C4-2B (cell line): ENCODE results near the gene FZD1.

Source experiments
- CTCF ChIP-seq: fragments of 450-650 bp; conservative IDR thresholded peaks from 2 replicates; pipeline ENCODE4 v1.5.1; 2017; ENCODE audit warnings: mild to moderate bottlenecking
- ZFX ChIP-seq: fragments of 450-650 bp; IDR thresholded peaks from 2 replicates; pipeline ENCODE4 v1.6.1; 2017

DNA sequence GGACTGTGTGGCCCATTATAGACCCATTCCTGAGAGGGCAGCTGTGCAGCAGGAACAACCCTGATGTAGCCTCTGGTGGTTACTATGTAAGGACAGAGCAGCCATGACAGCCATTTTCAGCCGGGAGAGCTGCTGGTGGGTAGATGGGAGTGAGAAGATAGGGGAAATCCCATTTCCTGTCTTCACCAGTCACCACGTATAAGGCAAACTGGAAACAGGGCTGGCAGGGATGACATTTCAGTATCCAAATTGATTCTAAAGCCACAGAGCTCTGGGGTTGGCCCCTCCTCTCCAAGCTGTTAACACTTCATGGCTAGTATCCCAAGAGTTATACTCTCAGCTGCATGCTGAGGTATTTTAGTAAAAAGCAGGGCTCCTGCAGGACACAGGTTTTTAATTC lies 15.2 kb upstream of the FZD1 start:
- TF ChIP-seq CTCF (no peak), ZFX (no peak)
